H1 (cell line): Measurements from ENCODE around the gene TMEM140.

Experiments
- CTCF ChIP-seq, 3 experiments: IDR thresholded peaks; 1 replicate in 2 of 3; 2 replicates in 1 of 3; pipeline versions ENCODE4 v1.5.1 to v1.6.1; 2011; ENCODE audit warnings: low read length in 3 of 3, mild to moderate bottlenecking in 3 of 3, inconsistent platforms in 2 of 3, low read depth in 1 of 3, moderate library complexity in 1 of 3; ENCODE audit not compliant: insufficient read depth in 1 of 3; ENCODE audit errors: control extremely low read depth in 1 of 3
- GTF2F1 ChIP-seq: IDR thresholded peaks from 2 replicates; pipeline ENCODE4 v1.6.1; 2012; ENCODE audit warnings: low read depth, low read length, improper control_type of control experiment, borderline replicate concordance
- KDM1A ChIP-seq: fragments of 200-600, 300-600 bp; sonication (generic); IDR thresholded peaks from 2 replicates; pipeline ENCODE4 v1.7.1; 2016; ENCODE audit warnings: mild to moderate bottlenecking, low read length, borderline replicate concordance
- SP1 ChIP-seq: IDR thresholded peaks from 2 replicates; pipeline ENCODE4 v1.6.1; 2011; ENCODE audit warnings: low read depth, low read length
- SRF ChIP-seq: IDR thresholded peaks from 2 replicates; pipeline ENCODE4 v1.6.1; 2011; ENCODE audit warnings: mild to moderate bottlenecking, low read depth, low read length, moderate library complexity

GRCh38 chr7:135186261-135186540 is 38.3 kb downstream of the TMEM140 start:
- TF ChIP-seq CTCF (IDR thresholded peaks at IDR 0.05; ENCODE audit: control extremely low read depth in 1 of 3, insufficient read depth in 1 of 3, low read depth in 1 of 3, low read length in 3 of 3) (no peak), SP1 (no peak), GTF2F1 (no peak), SRF (no peak), KDM1A (no peak)
